Sigmoid colon (tissue), 4 donors: ENCODE results near the gene NUP188.

Experiments used
- CTCF ChIP-seq, 4 experiments: fragments of 450-650 bp in 3 of 4; fragments of 200-600 bp in 1 of 4; IDR thresholded peaks; one replicate each; pipeline ENCODE4 v1.5.1; 2016 to 2019; ENCODE audit warnings: antibody characterized with exemption in 4 of 4, mild to moderate bottlenecking in 3 of 4, moderate library complexity in 2 of 4
- POLR2A ChIP-seq, 2 donors: fragments of 450-650 bp; IDR thresholded peaks; one replicate each; pipeline ENCODE4 v1.6.1; 2016; ENCODE audit warnings: antibody characterized with exemption in 2 of 2, mild to moderate bottlenecking in 2 of 2, moderate library complexity in 2 of 2
- POLR2AphosphoS5 ChIP-seq, 4 donors: sonication (generic); formaldehyde crosslinking; IDR thresholded peaks; one replicate each; pipeline ENCODE4 v1.6.1; 2017; ENCODE audit warnings: antibody characterized with exemption in 4 of 4

- TF ChIP-seq CTCF (IDR thresholded peaks at IDR 0.05) (no peak), POLR2A (IDR thresholded peaks at IDR 0.05) (no peak), POLR2AphosphoS5 (IDR thresholded peaks at IDR 0.05) (no peak)
Observed at GRCh38 chr9:129038109-129038852, 90.8 kb downstream of the NUP188 start.
